WTC11 (cell line): ENCODE results near the gene HAPSTR1. TPM values are rescaled to one million over a fixed set of nuclear protein-coding genes. Genes with fewer than 3 reads are reported as not detected.

Experiments
- ATAC-seq: fragments of 200-7000 bp; cut with Tn5 transposase; 2 replicates; pipeline ENCODE4 v1.10.0; 2021; ENCODE audit warnings: mild to moderate bottlenecking, moderate library complexity
- CTCF ChIA-PET: fragments of 300-600 bp; sonication (Branson Sonifier 250); formaldehyde crosslinking; loops from one replicate; lab custom pipeline; 2021; ENCODE audit warnings: antibody characterized with exemption; lab: Charles Lee
- POLR2A ChIA-PET: fragments of 350-600 bp; sonication (Branson Sonifier 250); formaldehyde crosslinking; loops from one replicate; lab custom pipeline; 2021; ENCODE audit warnings: antibody characterized with exemption; lab: Charles Lee
- DNase-seq: peaks from one replicate; pipeline ENCODE4 v3.0.0; 2021; ENCODE audit warnings: low spot score
- H3K27ac Mint-ChIP-seq: 2 replicates; pipeline ENCODE4 v1.8.0; 2021; ENCODE audit warnings: mixed read lengths
- H3K27me3 Mint-ChIP-seq: 2 replicates; pipeline ENCODE4 v1.8.0; 2021; ENCODE audit warnings: low read depth, mild to moderate bottlenecking, moderate library complexity, mixed read lengths
- H3K36me3 Mint-ChIP-seq: 2 replicates; pipeline ENCODE4 v1.8.0; 2021; ENCODE audit warnings: mixed read lengths
- H3K4me1 Mint-ChIP-seq: 2 replicates; pipeline ENCODE4 v1.8.0; 2022; ENCODE audit warnings: mixed read lengths
- H3K4me3 Mint-ChIP-seq: 2 replicates; pipeline ENCODE4 v1.8.0; 2021; ENCODE audit warnings: mild to moderate bottlenecking, moderate library complexity, mixed read lengths
- H3K9me3 Mint-ChIP-seq: 2 replicates; pipeline ENCODE4 v1.8.0; 2021; ENCODE audit warnings: mixed read lengths
- ATF6 ChIP-seq: sonication (generic); formaldehyde crosslinking; IDR thresholded peaks from 2 replicates; pipeline ENCODE4 v1.8.1; 2023; ENCODE audit warnings: mild to moderate bottlenecking, missing genetic modification reagents
- CREM ChIP-seq: sonication (generic); formaldehyde crosslinking; IDR thresholded peaks from 2 replicates; pipeline ENCODE4 v1.8.1; 2022; ENCODE audit warnings: mild to moderate bottlenecking, missing genetic modification reagents, moderate library complexity
- E2F5 ChIP-seq: sonication (generic); formaldehyde crosslinking; IDR thresholded peaks from 2 replicates; pipeline ENCODE4 v1.8.1; 2022; ENCODE audit warnings: mild to moderate bottlenecking, moderate library complexity, missing genetic modification reagents
- FOXP1 ChIP-seq: sonication (generic); formaldehyde crosslinking; IDR thresholded peaks from 2 replicates; pipeline ENCODE4 v1.8.0; 2022; ENCODE audit warnings: missing genetic modification reagents, mild to moderate bottlenecking, moderate library complexity, borderline replicate concordance
- GABPB1 ChIP-seq: sonication (generic); formaldehyde crosslinking; IDR thresholded peaks from 2 replicates; pipeline ENCODE4 v1.8.1; 2023; ENCODE audit warnings: mild to moderate bottlenecking, missing genetic modification reagents
- HMGA2 ChIP-seq: fragments of 250-450 bp; sonication (Bioruptor Pico); IDR thresholded peaks from 2 replicates; pipeline ENCODE4 v1.4.0; 2021; ENCODE audit warnings: mild to moderate bottlenecking, moderate library complexity
- MLX ChIP-seq: sonication (generic); formaldehyde crosslinking; IDR thresholded peaks from 2 replicates; pipeline ENCODE4 v1.8.1; 2023; ENCODE audit warnings: mild to moderate bottlenecking, missing genetic modification reagents, moderate library complexity
- NR3C1 ChIP-seq: sonication (generic); formaldehyde crosslinking; conservative IDR thresholded peaks from 2 replicates; pipeline ENCODE4 v1.8.1; 2023; ENCODE audit warnings: low read depth, mild to moderate bottlenecking, missing genetic modification reagents
- PRRX2 ChIP-seq: fragments of 250-450 bp; sonication (Bioruptor Pico); IDR thresholded peaks from 2 replicates; pipeline ENCODE4 v1.8.0; 2021; ENCODE audit warnings: mild to moderate bottlenecking
- SP1 ChIP-seq: sonication (generic); formaldehyde crosslinking; conservative IDR thresholded peaks from 2 replicates; pipeline ENCODE4 v1.8.1; 2022; ENCODE audit warnings: missing genetic modification reagents
- STAT6 ChIP-seq: sonication (generic); formaldehyde crosslinking; conservative IDR thresholded peaks from 2 replicates; pipeline ENCODE4 v1.8.1; 2023; ENCODE audit warnings: mild to moderate bottlenecking, low read depth, missing genetic modification reagents, moderate library complexity
- USF1 ChIP-seq: sonication (generic); formaldehyde crosslinking; IDR thresholded peaks from 2 replicates; pipeline ENCODE4 v1.8.0; 2022; ENCODE audit warnings: mild to moderate bottlenecking, missing genetic modification reagents
- ZBTB43 ChIP-seq: sonication (generic); formaldehyde crosslinking; IDR thresholded peaks from 2 replicates; pipeline ENCODE4 v1.8.1; 2023; ENCODE audit warnings: mild to moderate bottlenecking, missing genetic modification reagents
- ZMAT4 ChIP-seq: fragments of 250-450 bp; sonication (Bioruptor Pico); IDR thresholded peaks from 2 replicates; pipeline ENCODE4 v1.9.0; 2021; ENCODE audit warnings: mild to moderate bottlenecking
- ZNF121 ChIP-seq: sonication (generic); formaldehyde crosslinking; IDR thresholded peaks from 2 replicates; pipeline ENCODE4 v1.8.0; 2023; ENCODE audit warnings: missing genetic modification reagents
- ZNF232 ChIP-seq: sonication (generic); formaldehyde crosslinking; IDR thresholded peaks from 2 replicates; pipeline ENCODE4 v1.8.0; 2022; ENCODE audit warnings: mild to moderate bottlenecking, missing genetic modification reagents
- ZNF317 ChIP-seq: sonication (generic); formaldehyde crosslinking; IDR thresholded peaks from 2 replicates; pipeline ENCODE4 v1.8.1; 2023; ENCODE audit warnings: low read depth, mild to moderate bottlenecking, moderate library complexity, missing genetic modification reagents, borderline replicate concordance
- total RNA-seq: library from RNA; stranded (reverse); gene quantifications from 3 replicates; pipeline ENCODE4 v1.2.3, GENCODE V29; 2021
- TF ChIP-seq, protein P1 (sequence below): fragments of 250-450 bp; sonication (Bioruptor Pico); IDR thresholded peaks from 2 replicates; pipeline ENCODE4 v1.8.0; 2021; ENCODE audit warnings: mild to moderate bottlenecking
- TF ChIP-seq, protein P2 (sequence below): sonication (generic); formaldehyde crosslinking; IDR thresholded peaks from 2 replicates; pipeline ENCODE4 v1.8.1; 2023; ENCODE audit warnings: mild to moderate bottlenecking, missing genetic modification reagents, borderline replicate concordance

The HAPSTR1 gene
- total RNA-seq, 1 experiment from 2014 or later: 54.3 TPM

DNA sequence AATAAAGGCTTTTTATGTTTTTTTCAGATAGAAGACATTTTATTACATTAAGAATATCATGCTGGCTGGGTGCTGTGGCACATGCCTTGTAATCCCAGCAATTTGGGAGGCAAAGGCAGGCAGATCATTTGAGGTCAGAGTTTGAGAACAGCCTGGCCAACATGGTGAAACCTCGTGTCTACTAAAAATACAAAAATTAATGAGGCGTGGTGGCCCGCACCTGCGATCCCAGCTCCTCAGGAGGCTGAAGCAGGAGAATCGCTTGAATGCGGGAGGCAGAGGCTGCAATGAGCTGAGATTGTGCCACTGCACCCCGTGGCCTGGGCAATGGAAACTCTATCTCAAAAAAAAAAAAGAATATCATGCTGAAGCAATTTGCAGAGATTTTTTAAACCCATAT lies 29.1 kb upstream of the HAPSTR1 start:
- Mint-ChIP-seq H3K36me3 (no peaks in the 10 kb centered on the region), H3K4me3 (no peak overlapping the region), H3K27me3 (no peaks in the 10 kb centered on the region), H3K27ac (no peak overlapping the region), H3K4me1 (no peaks in the 10 kb centered on the region)
- DNase-seq: no peak
- CTCF ChIA-PET: interaction anchor here (1.0 to 2.7 kb wide), 2 partner anchors 12 to 73 kb away, joined by 4 to 11 read pairs; no protein-coding TSS in a partner anchor
- POLR2A ChIA-PET: no interaction called here
- TF ChIP-seq MLX (CRISPR knock-in tag): no peak
- TF ChIP-seq PRRX2 (CRISPR knock-in tag): no peak
- no peak for TF ChIP-seq E2F5
- no peak for TF ChIP-seq ZBTB43 (CRISPR knock-in tag)
- no peak for TF ChIP-seq HMGA2 (CRISPR knock-in tag)
- no peak for TF ChIP-seq CREM (CRISPR knock-in tag)
- TF ChIP-seq STAT6: no peak
- no peak for TF ChIP-seq ZMAT4
- TF ChIP-seq NR3C1 (CRISPR knock-in tag): no peak
- TF ChIP-seq, all 79 proteins: peak for 0
- H3K9me3 Mint-ChIP-seq: no peaks in the 10 kb centered on the region
- ATAC-seq: no peak

- H3K4me1 Mint-ChIP-seq: no peaks in the 10 kb centered on the region
- no peak for TF ChIP-seq GABPB1 (CRISPR knock-in tag)
- TF ChIP-seq USF1 (CRISPR knock-in tag): no peak
- TF ChIP-seq ZNF121: peak; percentile 64; the same call in 1 of the 2 replicates
- TF ChIP-seq ZNF317: no peak
- no peak overlapping the region for H3K27ac Mint-ChIP-seq
- ATAC-seq (no peak), DNase-seq (no peak)
- H3K27me3 Mint-ChIP-seq: no peaks in the 10 kb centered on the region
- POLR2A ChIA-PET: no interaction called here
- H3K4me3 Mint-ChIP-seq: no peak overlapping the region
- no peaks in the 10 kb centered on the region for H3K9me3 Mint-ChIP-seq
- no peaks in the 10 kb centered on the region for H3K36me3 Mint-ChIP-seq
- CTCF ChIA-PET: interaction anchor here (0.8 kb wide), 1 partner anchor 14 kb away, joined by 3 read pairs; no protein-coding TSS in a partner anchor
Measured at GRCh38 chr16:9065077-9065476, 26.4 kb upstream of the HAPSTR1 start.

GRCh38 chr16:9068886-9069285 lies 22.6 kb upstream of the HAPSTR1 start:
- DNase-seq (no peak), ATAC-seq (no peak)
- Mint-ChIP-seq H3K27ac (no peak overlapping the region), H3K27me3 (no peaks in the 10 kb centered on the region), H3K9me3 (no peaks in the 10 kb centered on the region), H3K36me3 (no peaks in the 10 kb centered on the region), H3K4me3 (no peak overlapping the region), H3K4me1 (no peaks in the 10 kb centered on the region)
- CTCF ChIA-PET: no interaction called here
- POLR2A ChIA-PET: no interaction called here
- TF ChIP-seq FOXP1 (no peak), SP1 (no peak), HMGA2 (CRISPR knock-in tag) (no peak), ZNF232 (CRISPR knock-in tag) (no peak), ATF6 (CRISPR knock-in tag) (no peak)
- TF ChIP-seq, protein P1, sequence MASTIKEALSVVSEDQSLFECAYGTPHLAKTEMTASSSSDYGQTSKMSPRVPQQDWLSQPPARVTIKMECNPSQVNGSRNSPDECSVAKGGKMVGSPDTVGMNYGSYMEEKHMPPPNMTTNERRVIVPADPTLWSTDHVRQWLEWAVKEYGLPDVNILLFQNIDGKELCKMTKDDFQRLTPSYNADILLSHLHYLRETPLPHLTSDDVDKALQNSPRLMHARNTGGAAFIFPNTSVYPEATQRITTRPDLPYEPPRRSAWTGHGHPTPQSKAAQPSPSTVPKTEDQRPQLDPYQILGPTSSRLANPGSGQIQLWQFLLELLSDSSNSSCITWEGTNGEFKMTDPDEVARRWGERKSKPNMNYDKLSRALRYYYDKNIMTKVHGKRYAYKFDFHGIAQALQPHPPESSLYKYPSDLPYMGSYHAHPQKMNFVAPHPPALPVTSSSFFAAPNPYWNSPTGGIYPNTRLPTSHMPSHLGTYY (CRISPR knock-in tag): no peak
- TF ChIP-seq, protein P2, sequence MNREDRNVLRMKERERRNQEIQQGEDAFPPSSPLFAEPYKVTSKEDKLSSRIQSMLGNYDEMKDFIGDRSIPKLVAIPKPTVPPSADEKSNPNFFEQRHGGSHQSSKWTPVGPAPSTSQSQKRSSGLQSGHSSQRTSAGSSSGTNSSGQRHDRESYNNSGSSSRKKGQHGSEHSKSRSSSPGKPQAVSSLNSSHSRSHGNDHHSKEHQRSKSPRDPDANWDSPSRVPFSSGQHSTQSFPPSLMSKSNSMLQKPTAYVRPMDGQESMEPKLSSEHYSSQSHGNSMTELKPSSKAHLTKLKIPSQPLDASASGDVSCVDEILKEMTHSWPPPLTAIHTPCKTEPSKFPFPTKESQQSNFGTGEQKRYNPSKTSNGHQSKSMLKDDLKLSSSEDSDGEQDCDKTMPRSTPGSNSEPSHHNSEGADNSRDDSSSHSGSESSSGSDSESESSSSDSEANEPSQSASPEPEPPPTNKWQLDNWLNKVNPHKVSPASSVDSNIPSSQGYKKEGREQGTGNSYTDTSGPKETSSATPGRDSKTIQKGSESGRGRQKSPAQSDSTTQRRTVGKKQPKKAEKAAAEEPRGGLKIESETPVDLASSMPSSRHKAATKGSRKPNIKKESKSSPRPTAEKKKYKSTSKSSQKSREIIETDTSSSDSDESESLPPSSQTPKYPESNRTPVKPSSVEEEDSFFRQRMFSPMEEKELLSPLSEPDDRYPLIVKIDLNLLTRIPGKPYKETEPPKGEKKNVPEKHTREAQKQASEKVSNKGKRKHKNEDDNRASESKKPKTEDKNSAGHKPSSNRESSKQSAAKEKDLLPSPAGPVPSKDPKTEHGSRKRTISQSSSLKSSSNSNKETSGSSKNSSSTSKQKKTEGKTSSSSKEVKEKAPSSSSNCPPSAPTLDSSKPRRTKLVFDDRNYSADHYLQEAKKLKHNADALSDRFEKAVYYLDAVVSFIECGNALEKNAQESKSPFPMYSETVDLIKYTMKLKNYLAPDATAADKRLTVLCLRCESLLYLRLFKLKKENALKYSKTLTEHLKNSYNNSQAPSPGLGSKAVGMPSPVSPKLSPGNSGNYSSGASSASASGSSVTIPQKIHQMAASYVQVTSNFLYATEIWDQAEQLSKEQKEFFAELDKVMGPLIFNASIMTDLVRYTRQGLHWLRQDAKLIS: no peak
